GM12873 (cell line): Measurements from ENCODE around the gene POLR1H.

ENCODE experiments used
- CTCF ChIP-seq: IDR thresholded peaks from 2 replicates; pipeline ENCODE4 v1.5.1; 2012; ENCODE audit warnings: low read depth, mild to moderate bottlenecking, moderate library complexity, low read length, control low read depth; ENCODE audit not compliant: insufficient read depth; ENCODE audit errors: missing control alignments

POLR1H gene

GRCh38 chr6:30091577-30092381 lies 30.7 kb downstream of the POLR1H start:
- no peak for TF ChIP-seq CTCF

- TF ChIP-seq CTCF: no peak
Observed at GRCh38 chr6:30092852-30093543, 31.9 kb downstream of the POLR1H start.

- TF ChIP-seq CTCF: no peak
Observed at GRCh38 chr6:30093951-30094661, 33.0 kb downstream of the POLR1H start.

GRCh38 chr6:30096829-30097228 lies 35.8 kb downstream of the POLR1H start:
- TF ChIP-seq CTCF: no peak

GRCh38 chr6:30097902-30098768 lies 37.1 kb downstream of the POLR1H start:
- no peak for TF ChIP-seq CTCF

GRCh38 chr6:30100154-30100553 lies 39.1 kb downstream of the POLR1H start:
- TF ChIP-seq CTCF: no peak
